HG03159 (cell line): Measurements from ENCODE around the gene PHKA2.
"Not testable (repeated sequence)": the region's sequence is repeated elsewhere in the genome, so short reads cannot be mapped to it uniquely, and the experiment has no call there.

Source experiments
- ATAC-seq: cut with Tn5 transposase; IDR thresholded peaks from one replicate; pipeline ENCODE4 v1.9.1; 2021; ENCODE audit warnings: mild to moderate bottlenecking, moderate library complexity; ENCODE audit not compliant: unreplicated experiment

PHKA2 gene

GRCh38 chrX:18980262-18980661 lies 3.7 kb downstream of the PHKA2 start:
- ATAC-seq = not testable (repeated sequence)

- no peak for ATAC-seq
Measured at GRCh38 chrX:18974993-18975392, 8.9 kb downstream of the PHKA2 start.

- ATAC-seq = no peak
Measured at GRCh38 chrX:18973527-18974192, 10.3 kb downstream of the PHKA2 start.

GRCh38 chrX:18971506-18971905 lies 12.4 kb downstream of the PHKA2 start:
- no peak for ATAC-seq

GRCh38 chrX:18970465-18970864 lies 13.4 kb downstream of the PHKA2 start:
- ATAC-seq = no peak

- ATAC-seq = no peak
Measured at GRCh38 chrX:18966624-18967023, 17.3 kb downstream of the PHKA2 start.

- ATAC-seq = no peak
Measured at GRCh38 chrX:18964901-18965300, 19.0 kb downstream of the PHKA2 start.

GRCh38 chrX:18964026-18964425 lies 19.9 kb downstream of the PHKA2 start:
- no peak for ATAC-seq

GRCh38 chrX:18962329-18962728 lies 21.6 kb downstream of the PHKA2 start:
- ATAC-seq = no peak

GRCh38 chrX:18961686-18962085 lies 22.2 kb downstream of the PHKA2 start:
- ATAC-seq = no peak

- ATAC-seq = no peak
Measured at GRCh38 chrX:18956303-18957032, 27.4 kb downstream of the PHKA2 start.

- no peak for ATAC-seq
Measured at GRCh38 chrX:18955676-18956075, 28.2 kb downstream of the PHKA2 start.

GRCh38 chrX:18951032-18951431 lies 32.9 kb downstream of the PHKA2 start:
- no peak for ATAC-seq

GRCh38 chrX:18949944-18950301 lies 34.0 kb downstream of the PHKA2 start:
- no peak for ATAC-seq

GRCh38 chrX:18949291-18949943 lies 34.5 kb downstream of the PHKA2 start:
- ATAC-seq = no peak

GRCh38 chrX:18946611-18947010 lies 37.3 kb downstream of the PHKA2 start:
- no peak for ATAC-seq

GRCh38 chrX:18946157-18946556 lies 37.8 kb downstream of the PHKA2 start:
- ATAC-seq = no peak

GRCh38 chrX:18945483-18945882 lies 38.4 kb downstream of the PHKA2 start:
- no peak for ATAC-seq

GRCh38 chrX:18944482-18944881 lies 39.4 kb downstream of the PHKA2 start:
- no peak for ATAC-seq

- no peak for ATAC-seq
Measured at GRCh38 chrX:18941896-18942295, 42.0 kb downstream of the PHKA2 start.

- no peak for ATAC-seq
Measured at GRCh38 chrX:18938710-18939109, 45.2 kb downstream of the PHKA2 start.

- no peak for ATAC-seq
Measured at GRCh38 chrX:18937173-18937572, 46.7 kb downstream of the PHKA2 start.
